Activated CD8-positive, alpha-beta memory T cell treated with anti-CD3 and anti-CD28 coated beads for 1 hour (primary cell): ENCODE data around the gene SKI.
"Not testable (repeated sequence)": the region's sequence is repeated elsewhere in the genome, so short reads cannot be mapped to it uniquely, and the experiment has no call there.

Experiments used
- DNase-seq, 2 donors: peaks; one replicate each; pipeline ENCODE4 v3.0.0-alpha.2; 2020; ENCODE audit warnings: low read depth in 1 of 2; ENCODE audit errors: extremely low read depth in 1 of 2

The SKI gene

DNA sequence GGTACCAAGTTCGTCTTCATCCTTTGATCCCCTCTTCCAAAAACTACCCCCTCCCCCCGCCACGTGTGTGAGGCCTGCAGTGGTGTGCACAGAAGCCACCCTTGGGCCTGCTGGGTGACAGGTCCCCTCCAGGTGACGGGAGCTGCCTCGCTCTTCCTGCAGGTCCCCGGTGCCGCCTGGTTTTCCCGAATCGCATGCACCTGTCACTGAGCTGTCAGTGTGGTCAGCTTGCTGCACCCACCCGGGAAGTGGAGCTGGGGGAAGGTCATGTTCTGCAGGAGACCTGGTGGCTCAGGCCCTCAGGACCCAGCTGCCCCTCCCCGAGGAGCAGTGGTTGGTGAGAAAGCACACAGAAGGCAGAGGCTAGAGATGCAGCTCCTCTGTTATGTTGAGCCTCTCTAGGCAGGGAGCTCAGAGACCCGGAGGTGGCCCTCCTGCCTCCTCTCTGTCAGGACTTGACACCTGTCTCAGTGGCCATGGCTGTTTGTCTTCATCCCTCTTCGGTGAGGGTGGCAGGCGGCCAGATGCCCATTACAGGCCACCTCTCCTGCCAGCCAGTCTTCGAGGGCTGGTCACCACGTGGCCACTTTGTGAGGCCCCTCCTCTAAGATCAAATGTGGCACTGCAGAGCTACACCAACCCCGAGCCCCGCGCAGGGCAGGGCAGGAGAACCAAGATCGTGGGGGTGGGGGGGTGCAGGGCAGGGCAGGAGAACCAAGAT is 60.9 kb downstream of the SKI start:
- no peak for DNase-seq

DNA sequence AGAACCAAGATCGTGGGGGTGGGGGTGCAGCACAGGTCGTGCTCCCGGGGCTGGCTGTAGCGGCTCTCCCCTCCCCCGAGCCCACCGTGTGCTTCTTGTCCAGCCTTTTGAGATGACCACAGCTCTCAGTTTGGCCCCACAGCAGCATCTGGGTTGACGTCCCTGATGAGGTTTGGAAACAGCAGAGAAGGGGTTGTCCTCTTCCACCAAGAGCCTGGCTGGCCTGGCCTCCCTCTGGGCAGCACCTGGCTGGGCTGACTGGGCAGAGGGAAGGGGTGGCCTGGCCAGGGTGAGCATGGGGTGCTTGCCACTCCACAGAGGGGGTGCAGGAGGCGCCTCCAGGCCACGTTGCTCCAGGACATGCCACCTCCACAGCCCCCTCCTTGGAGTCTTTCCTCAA is 61.5 kb downstream of the SKI start:
- no peak for DNase-seq

GRCh38 chr1:2290171-2290578 is 62.1 kb downstream of the SKI start:
- DNase-seq = no peak

DNA sequence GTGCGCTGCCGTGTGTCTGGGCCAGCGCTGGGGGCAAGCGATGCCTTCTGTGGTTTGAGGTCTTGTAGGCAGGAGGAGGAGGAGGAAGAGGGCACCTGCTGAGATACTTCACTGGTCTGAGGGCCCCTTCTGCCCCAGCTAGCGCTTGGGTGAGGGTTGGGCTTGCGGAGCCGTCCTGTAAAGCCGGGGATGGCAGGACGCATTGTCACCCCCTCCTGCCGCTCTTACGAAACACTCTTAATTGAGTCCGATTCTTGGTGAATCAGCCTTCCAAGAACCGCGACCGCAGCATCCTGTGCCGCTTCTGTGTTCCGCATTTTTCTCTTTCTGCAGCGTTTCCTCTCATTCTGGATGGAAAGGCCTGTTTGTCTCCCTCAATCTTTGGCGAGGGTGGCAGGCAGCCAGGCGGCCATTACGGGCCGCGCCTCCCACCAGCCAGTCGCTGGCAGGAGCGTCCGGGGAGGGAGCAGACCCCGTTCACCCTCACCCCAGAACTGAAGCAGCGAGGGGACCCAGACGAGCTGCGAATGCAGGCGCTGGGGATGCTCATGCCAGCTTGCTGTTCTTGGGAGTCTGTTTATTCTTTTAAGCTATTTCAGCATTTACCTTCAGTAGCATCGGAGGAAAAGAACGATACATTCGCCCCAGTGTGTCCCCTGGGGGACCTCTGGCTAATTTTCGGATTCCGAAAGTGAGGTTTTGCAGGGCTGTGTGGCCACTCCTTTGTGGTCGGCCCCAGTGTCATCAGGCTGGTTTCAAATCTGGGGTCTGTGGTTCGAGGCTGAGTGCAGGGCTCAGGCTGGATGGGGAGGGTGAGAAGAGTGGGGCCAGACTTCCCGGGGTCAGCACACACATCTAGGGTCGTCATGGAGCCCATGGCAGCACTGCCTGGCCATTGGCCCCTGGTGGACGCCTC is 62.7 kb downstream of the SKI start:
- DNase-seq = peak; percentile 49 to 68

DNA sequence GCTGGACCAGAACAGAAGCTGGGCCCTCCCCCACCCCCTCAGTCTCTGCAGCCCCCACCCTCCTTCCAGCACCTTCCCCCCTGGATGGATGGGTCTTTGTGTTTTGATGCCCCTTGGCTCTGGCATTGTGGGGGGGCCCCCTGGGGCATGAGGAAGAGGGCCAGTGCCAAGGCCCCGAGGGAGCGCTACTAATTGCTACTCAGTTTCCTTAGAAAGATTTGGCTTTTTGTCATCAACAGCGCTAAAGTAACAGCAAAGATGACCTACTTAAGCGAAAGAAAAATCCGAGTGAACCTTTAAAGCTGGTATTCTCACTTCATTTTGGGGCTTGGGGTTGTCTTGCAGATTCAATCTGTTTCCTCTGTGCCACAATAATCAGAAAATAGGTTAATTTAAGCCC is 63.5 kb downstream of the SKI start:
- no peak for DNase-seq

DNA sequence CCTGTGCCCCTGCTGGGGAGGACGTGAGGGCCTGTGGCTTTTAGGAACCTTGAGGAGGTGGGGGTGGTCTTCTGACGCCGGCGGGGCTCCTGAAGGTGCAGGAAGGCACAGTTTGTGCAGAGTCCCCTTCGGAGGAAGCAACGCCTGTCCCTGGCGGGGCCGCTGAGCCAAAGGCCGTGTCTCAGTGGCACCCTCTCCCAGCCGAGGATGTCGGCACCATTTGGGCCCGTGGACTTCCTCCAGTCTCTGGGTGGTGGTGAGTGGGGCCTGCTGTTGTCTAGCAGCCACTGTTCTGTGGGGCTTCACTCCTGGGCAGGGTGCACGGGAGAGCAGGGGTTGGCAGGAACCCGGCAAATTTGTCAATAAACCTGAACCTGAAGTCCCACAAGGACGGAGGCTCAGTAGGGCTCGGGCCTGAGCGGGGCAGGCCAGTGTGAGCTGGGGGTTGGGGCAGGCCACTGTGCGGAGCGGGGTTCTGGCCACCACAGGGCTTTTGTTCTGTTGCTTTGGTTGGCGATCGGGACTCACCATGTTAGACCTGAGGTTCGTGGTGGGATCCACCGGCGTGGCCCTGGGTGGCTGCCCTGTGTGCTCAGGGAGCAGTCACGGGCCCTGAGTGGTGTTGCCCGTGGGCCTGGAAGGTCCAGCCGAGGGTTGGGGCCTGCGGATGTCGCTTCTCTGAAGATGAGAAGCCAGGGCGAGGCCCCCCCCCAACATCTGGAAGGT is 64.8 kb downstream of the SKI start:
- no peak for DNase-seq

DNA sequence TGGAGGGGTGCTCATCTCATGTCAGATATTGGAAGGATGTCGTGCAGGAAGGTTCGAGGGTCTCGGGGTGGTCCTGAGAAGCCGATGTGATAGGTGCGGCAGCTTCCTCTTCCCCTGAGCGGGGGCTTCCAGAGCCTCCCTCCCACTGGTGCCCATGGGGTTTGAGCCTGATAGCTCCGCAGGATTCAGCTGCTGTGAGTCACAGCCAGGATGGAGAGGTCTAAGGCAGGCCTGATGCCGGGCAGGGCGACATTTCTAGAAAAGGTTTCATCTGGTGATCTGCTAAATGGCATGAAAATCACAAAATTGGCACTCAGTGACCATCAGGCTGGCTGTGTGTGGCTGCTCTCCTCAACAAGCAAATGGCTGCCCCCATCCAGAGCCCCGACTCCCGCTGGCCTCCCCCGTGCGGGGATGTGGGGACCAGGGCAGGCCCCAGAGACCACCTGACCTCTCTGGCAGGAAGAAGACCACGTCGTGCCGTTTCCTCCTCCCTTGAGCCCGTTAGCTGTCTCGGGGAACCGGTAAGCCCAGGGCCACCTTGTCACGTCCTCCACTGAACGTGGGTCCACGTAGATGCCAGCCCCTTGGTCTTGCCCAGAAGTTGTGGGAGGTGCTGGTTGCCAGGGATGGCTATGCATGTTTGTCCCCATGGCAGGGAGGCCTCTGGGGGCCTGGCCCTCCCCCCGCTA is 66.1 kb downstream of the SKI start:
- no peak for DNase-seq

DNA sequence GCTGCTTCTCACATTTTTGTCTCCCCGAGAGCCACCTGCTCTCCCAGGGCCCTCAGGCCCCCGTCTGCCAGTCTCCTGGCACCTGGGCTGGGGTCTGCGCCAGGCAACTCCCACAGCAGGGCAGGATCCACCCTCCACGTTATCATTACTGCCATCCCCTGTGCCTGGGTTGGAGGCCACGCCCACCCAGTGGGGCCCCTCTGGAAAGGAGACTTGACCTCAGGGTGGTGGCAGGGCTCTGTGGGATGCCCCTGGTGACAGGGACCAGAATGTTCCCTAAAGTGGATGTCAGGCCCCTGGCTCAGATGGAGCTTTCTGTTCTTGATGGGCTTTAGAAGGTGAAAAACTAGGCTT is 66.6 kb downstream of the SKI start:
- no peak for DNase-seq

DNA sequence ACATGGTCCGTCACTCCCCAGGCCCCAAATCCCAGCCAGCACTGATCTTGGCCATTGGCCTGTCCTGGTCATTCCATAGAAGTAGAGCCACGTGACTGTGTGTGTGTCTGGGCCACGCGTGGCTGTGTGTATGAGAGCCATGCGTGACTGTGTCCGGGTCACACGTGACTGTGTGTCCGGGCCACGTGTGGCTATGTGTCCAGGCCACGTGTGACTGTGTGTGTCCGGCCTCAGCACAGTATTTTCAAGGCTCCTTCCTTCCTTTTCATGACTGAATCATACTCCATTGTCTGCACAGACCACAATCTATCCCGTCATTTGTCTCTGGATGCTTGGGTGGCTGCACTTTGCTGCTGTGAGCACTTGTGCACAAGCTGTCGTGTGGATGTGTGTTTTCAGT is 67.4 kb downstream of the SKI start:
- DNase-seq = no peak

GRCh38 chr1:2296211-2296610 is 68.1 kb downstream of the SKI start:
- DNase-seq = not testable (repeated sequence)

- DNase-seq = no peak
Observed at GRCh38 chr1:2296614-2297013, 68.5 kb downstream of the SKI start.

DNA sequence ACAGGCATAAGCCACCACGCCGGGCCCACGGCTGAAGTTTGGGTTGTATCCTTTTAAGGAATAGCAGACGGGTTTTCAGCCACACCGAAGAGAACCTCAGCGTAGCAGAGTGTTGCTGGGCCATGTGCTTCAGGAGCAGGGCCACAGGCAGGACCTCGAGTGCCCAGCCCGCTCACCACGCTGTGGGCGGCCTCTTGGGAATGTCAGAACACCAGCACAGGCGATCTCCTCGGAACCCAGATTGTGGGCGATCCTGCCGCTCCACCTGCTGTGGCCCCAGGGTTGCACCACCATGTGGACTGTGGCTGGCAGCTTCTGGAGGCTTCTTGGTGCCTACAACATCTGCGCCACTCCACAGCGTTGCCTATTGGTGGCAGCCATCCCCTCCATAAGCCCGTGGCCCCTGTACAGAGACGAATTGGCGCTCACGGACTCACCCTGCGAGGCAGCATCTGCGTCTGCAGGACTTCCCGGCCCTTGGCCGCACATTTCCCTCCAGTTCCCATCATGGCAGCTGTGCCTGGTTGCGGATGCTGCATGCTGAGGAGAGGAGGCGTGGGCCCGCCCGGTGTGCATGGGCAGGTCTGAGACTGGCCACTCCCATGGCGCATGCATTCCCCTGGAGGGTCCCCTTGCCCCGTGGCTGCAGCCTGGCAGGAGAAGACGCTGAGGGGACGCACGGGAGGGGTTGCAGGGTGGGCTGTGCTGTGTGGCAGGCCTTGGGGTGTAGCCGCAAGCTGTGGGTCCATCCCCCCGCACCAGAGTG is 69.3 kb downstream of the SKI start:
- DNase-seq = no peak

DNA sequence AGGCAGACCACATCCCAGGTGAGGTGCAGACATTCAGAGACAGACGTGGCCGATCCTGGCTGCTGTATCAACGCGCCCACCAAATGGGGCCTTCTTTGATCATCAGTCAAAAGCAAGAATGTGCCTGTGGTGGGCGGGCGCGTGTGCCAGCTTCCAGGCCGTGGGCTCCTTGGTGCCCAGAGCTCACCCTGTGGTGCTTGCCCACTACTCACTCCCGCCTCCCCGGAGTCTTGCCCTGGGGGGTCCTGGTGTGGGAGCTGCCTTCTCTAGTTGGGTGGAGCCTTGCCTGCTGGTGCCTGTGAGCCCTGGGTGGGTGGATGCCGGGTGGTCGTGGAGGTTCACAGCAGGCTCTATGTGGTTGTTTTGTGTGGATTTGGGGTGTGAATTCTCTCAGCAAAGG is 70.6 kb downstream of the SKI start:
- DNase-seq = no peak

DNA sequence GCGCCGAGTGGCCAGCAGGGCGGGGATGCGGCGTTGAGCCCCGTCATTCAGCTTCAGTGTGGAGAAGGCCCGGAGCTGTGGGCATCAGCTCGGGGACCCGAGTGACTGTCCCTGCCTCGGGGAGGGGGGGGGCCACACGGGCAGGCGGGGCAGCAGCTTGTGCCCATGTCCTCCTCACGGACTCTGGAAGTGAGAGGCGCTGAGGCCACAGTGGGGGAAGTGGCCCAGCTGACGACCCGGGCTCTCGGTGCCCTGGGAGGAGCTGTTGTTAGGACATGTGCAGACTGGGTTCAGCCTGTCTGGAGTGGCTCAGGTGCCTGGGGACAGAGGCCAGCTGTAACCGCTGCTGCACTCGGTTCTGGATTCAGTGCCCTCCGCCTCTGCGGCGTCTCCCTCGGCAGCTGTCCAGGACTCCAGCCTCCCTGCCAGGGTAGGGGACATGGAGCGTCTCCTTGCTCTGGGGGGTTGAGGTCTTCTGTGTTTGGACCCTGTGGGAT is 71.1 kb downstream of the SKI start:
- no peak for DNase-seq

- peak; percentile 58 to 61 for DNase-seq
Observed at GRCh38 chr1:2300004-2300771, 72.1 kb downstream of the SKI start.

DNA sequence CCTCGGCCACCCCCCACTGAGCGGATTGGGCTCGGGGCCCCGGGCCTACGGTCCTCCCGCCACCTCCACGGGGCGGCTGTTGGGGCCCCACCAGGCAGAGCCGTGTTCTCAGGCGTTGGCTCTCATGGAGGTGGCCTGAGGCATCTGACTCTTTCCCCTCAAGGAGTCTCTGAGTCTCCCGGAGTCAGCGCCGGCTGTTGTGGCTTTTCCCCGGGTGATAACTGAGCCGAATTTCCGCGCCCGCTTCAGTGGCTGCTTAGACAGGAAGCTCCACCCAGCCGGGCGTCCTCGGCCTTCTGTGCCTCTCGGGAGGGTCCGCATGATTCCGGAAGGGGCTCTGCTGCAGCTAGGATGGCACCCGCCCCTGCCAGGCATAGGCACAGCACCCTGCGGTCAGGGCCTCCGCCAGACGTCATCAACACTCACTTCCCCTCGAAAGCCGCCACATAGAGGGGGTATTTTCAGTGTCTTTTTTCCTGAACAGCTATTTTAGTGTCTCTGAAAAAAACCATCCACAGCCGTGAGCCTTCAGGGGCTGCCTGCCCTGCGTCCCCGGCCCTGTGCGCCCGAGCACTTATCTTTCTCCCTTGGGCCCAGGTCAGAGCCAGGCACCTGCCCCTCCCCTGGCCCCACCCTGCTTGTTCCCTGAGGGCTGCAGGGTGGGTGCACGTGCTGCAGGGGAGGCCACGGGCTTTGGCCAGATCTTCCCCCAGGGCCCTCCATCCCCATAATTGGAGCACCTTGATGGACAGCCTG is 72.9 kb downstream of the SKI start:
- peak; percentile 83 to 97 for DNase-seq

DNA sequence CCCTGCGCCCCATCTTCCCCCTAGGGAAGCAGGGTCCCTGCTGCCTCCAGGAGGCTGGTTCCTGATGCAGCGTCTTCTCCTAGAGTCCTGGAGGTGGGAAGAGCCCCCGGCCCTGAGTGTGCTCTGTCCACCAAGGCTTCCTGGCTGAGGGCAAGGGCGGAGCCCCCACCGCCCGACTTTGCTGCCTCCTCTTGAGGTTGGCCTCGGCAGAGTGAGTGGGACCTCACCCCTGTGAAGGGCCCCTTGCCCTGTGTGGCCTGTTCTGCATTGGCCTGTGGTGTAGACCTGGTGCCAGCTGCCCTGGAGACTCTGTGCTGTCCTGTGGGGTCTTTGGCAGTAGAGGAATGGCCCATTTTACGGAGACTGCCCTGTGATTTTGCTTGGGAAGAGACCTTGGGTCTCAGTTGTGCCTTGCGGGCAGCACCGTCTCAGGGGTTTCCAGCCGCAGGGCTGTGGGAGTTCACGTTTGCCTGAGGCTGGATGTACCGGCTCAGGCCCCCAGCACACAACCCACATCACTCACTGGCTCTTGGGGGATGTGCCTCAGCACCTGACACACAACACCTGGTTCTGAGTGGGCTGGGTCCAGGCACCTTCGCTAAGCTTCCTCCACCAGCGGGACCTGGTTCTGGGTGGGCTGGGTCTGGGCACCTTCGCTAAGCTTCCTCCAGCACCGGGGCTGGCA is 73.6 kb downstream of the SKI start:
- DNase-seq = no peak

DNA sequence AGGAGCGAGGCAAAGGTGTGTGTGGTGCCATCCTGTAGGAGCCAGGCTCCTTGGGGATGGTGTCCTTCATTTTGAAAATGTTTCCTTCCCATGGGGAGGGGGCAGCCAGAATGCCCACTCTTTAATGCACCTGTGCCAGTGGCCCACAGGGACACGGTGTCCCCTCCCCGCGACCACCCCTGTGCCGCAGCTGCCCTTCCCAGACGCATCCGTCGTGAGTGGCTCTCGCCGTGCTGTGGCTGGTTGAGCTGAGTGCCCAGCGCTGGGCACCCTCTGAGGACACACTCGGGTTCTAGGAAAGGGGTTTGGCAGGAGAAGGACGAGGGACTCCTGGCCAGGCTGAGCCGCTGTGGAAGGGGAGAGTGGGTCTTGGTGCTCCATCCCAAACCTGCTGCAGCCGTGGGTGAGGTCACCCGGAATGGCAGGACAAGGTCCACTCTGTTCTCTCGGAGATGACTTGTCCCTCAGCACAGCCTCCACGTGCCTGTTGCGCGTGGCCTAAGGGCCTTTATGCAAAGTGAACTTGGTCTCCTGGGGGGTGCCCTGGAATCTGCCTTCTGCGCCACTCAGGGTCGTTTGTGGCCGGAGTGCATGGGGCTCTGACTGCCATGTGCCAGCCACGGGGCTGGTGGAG is 74.3 kb downstream of the SKI start:
- DNase-seq = no peak
